Neuronal stem cell (in vitro differentiated cells): ENCODE results near the gene LPAR5.
A peak's percentile ranks its signal among the peaks of the same experiment; 100 is the strongest.

Source experiments
- DNase-seq: peaks from one replicate; pipeline ENCODE4 v3.0.0-alpha.2; 2013; ENCODE audit warnings: low spot score
- H2AFZ ChIP-seq: one replicate; pipeline ENCODE4 v1.6.1; 2013; ENCODE audit warnings: mild to moderate bottlenecking, low read length, inconsistent platforms
- H2AK5ac ChIP-seq: 2 replicates; pipeline ENCODE4 v1.6.1; 2013; ENCODE audit warnings: low read depth, mild to moderate bottlenecking, inconsistent platforms, low read length, moderate library complexity, mixed read lengths
- H2BK120ac ChIP-seq: 2 replicates; pipeline ENCODE4 v1.6.1; 2013; ENCODE audit warnings: low read depth, mild to moderate bottlenecking, inconsistent platforms, low read length, moderate library complexity, mixed read lengths
- H2BK12ac ChIP-seq: one replicate; pipeline ENCODE4 v1.6.1; 2013; ENCODE audit warnings: low read length, inconsistent platforms
- H2BK15ac ChIP-seq: 2 replicates; pipeline ENCODE4 v1.6.1; 2013; ENCODE audit warnings: mild to moderate bottlenecking, low read length, inconsistent platforms, mixed read lengths
- H2BK5ac ChIP-seq: one replicate; pipeline ENCODE4 v1.6.1; 2013; ENCODE audit warnings: inconsistent platforms, mild to moderate bottlenecking, low read length, moderate library complexity
- H3K14ac ChIP-seq: one replicate; pipeline ENCODE4 v1.6.1; 2013; ENCODE audit warnings: low read length, inconsistent platforms
- H3K18ac ChIP-seq: 2 replicates; pipeline ENCODE4 v1.6.1; 2013; ENCODE audit warnings: low read length, inconsistent platforms
- H3K23ac ChIP-seq: 2 replicates; pipeline ENCODE4 v1.6.1; 2013; ENCODE audit warnings: low read depth, mild to moderate bottlenecking, mixed read lengths, low read length, inconsistent platforms; ENCODE audit not compliant: poor library complexity
- H3K27ac ChIP-seq: replicated peaks from 3 replicates; pipeline ENCODE4 v1.5.1; 2013; ENCODE audit warnings: low read length, inconsistent platforms
- H3K27me3 ChIP-seq, 3 experiments: 2 replicates each; pipeline ENCODE4 v1.6.1; 2013; ENCODE audit warnings: low read length in 3 of 3, mild to moderate bottlenecking in 2 of 3, inconsistent platforms in 1 of 3, low read depth in 1 of 3, mixed read lengths in 1 of 3, moderate library complexity in 1 of 3; ENCODE audit not compliant: control insufficient read depth in 3 of 3, insufficient read depth in 3 of 3
- H3K36me3 ChIP-seq, 2 donors: replicated peaks in 1 of 2; 2 replicates each; pipeline ENCODE4 v1.6.1; 2013; ENCODE audit warnings: low read length in 2 of 2; ENCODE audit not compliant: control insufficient read depth in 2 of 2, insufficient read depth in 2 of 2
- H3K4ac ChIP-seq: 2 replicates; pipeline ENCODE4 v1.6.1; 2013; ENCODE audit warnings: inconsistent platforms, mild to moderate bottlenecking, low read length, moderate library complexity
- H3K4me1 ChIP-seq, 2 donors: 1 replicate in 1 of 2; 2 replicates in 1 of 2; pipeline ENCODE4 v1.6.1; 2013; ENCODE audit warnings: low read length in 2 of 2, low read depth in 1 of 2; ENCODE audit not compliant: control insufficient read depth in 2 of 2, insufficient read depth in 1 of 2
- H3K4me2 ChIP-seq: one replicate; pipeline ENCODE4 v1.6.1; 2013; ENCODE audit warnings: mild to moderate bottlenecking, low read length, inconsistent platforms; ENCODE audit not compliant: insufficient read depth, poor library complexity, severe bottlenecking
- H3K4me3 ChIP-seq, 2 donors: 2 replicates each; pipeline ENCODE4 v1.5.1; 2013; ENCODE audit warnings: low read length in 2 of 2, mild to moderate bottlenecking in 2 of 2, inconsistent platforms in 1 of 2, moderate library complexity in 1 of 2
- H3K79me1 ChIP-seq: one replicate; pipeline ENCODE4 v1.6.1; 2013; ENCODE audit warnings: low read depth, mild to moderate bottlenecking, inconsistent platforms, low read length, moderate library complexity
- H3K9ac ChIP-seq: one replicate; pipeline ENCODE4 v1.6.1; 2013; ENCODE audit warnings: mild to moderate bottlenecking, low read depth, low read length, inconsistent platforms; ENCODE audit not compliant: poor library complexity
- H3K9me3 ChIP-seq, 2 donors: replicated peaks in 1 of 2; 2 replicates each; pipeline versions ENCODE3 to v1.6.1; 2013; ENCODE audit warnings: low read length in 2 of 2, mild to moderate bottlenecking in 2 of 2, inconsistent platforms in 1 of 2, low read depth in 1 of 2, mixed read lengths in 1 of 2, moderate library complexity in 1 of 2; ENCODE audit not compliant: control insufficient read depth in 2 of 2, insufficient read depth in 1 of 2
- H4K8ac ChIP-seq: one replicate; pipeline ENCODE4 v1.6.1; 2013; ENCODE audit warnings: low read depth, mild to moderate bottlenecking, inconsistent platforms, low read length, moderate library complexity
- H4K91ac ChIP-seq: one replicate; pipeline ENCODE4 v1.6.1; 2013; ENCODE audit warnings: low read length, low read depth, mild to moderate bottlenecking, inconsistent platforms; ENCODE audit not compliant: poor library complexity
- WGBS, 2 donors: extraction: QIAGEN DNeasy Blood & Tissue Kit; methylation state at CpG; one replicate each; pipeline ENCODE4 v1.1.7; 2013; ENCODE audit warnings: missing lambda C conversion rate in 2 of 2, mixed read lengths in 1 of 2; ENCODE audit not compliant: insufficient read length in 2 of 2, insufficient replicate concordance in 1 of 2; ENCODE audit errors: extremely low coverage in 2 of 2; 5-methylcytosine and 5-hydroxymethylcytosine counted together

Gene LPAR5

DNA sequence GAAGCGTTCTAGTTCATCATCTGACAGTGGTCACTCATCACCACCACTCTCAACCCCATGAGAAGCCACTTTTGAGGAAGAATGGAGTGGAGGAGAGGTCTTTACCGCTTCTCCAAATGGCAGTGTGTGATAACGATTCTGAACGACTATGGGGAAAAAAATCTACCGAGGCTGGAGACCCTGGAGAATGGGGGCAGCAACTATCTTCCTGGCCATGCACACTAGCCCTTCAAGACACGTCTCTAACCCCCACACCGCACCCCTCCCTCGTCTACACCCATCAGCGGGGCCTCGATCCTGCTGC is 26.8 kb upstream of the LPAR5 start:
- Histone ChIP-seq H2AK5ac (peak overlapping the region; percentile 3), H2AFZ (peak overlapping the region; percentile 71), H3K27ac (no peak overlapping the region), H3K9ac (peak overlapping the region; percentile 82), H2BK5ac (peak overlapping the region; percentile 92), H2BK15ac (no peak overlapping the region), H3K4ac (no peak overlapping the region), H3K36me3 (peaks cover 8 to 36% of the 10 kb centered on the region in 2 donors), H2BK12ac (no peak overlapping the region), H3K4me3 (peak overlapping the region; percentile 74 to 94), H3K9me3 (no peaks in the 10 kb centered on the region), H2BK120ac (no peak overlapping the region), H3K27me3 (no peaks in the 10 kb centered on the region), H3K23ac (no peak overlapping the region), H3K4me1 (peaks cover 0 to 5% of the 10 kb centered on the region in 2 donors), H3K14ac (no peak overlapping the region), H3K18ac (peak overlapping the region; percentile 94), H4K91ac (no peak overlapping the region), H3K79me1 (peaks cover 13% of the 10 kb centered on the region), H4K8ac (no peak overlapping the region), H3K4me2 (peak overlapping the region; percentile 79)
- WGBS, 2 donors = no CpG with 5 or more reads among the region's 10 CpGs
- no peak for DNase-seq

GRCh38 chr12:6653987-6654386 is 18.2 kb upstream of the LPAR5 start:
- H2AFZ ChIP-seq = no peak overlapping the region
- no peak overlapping the region for H2BK5ac ChIP-seq
- H3K23ac ChIP-seq = no peak overlapping the region
- no peak overlapping the region for H2BK15ac ChIP-seq
- no peak overlapping the region for H3K18ac ChIP-seq
- no peak overlapping the region for H3K4me2 ChIP-seq
- no peak overlapping the region for H3K4ac ChIP-seq
- no peak for DNase-seq
- H3K79me1 ChIP-seq = peaks cover 2% of the 10 kb centered on the region
- H3K4me3 ChIP-seq = no peak overlapping the region
- H3K27me3 ChIP-seq = no peaks in the 10 kb centered on the region
- H3K4me1 ChIP-seq = no peaks in the 10 kb centered on the region
- peaks cover 29 to 85% of the 10 kb centered on the region in 2 donors for H3K36me3 ChIP-seq
- no peak overlapping the region for H3K27ac ChIP-seq
- H2BK12ac ChIP-seq = no peak overlapping the region
- no peak overlapping the region for H4K8ac ChIP-seq
- peaks cover 0 to 1% of the 10 kb centered on the region in 2 donors for H3K9me3 ChIP-seq
- H3K9ac ChIP-seq = no peak overlapping the region
- no peak overlapping the region for H3K14ac ChIP-seq
- no peak overlapping the region for H2BK120ac ChIP-seq
- H4K91ac ChIP-seq = no peak overlapping the region
- H2AK5ac ChIP-seq = no peak overlapping the region
- no CpG with 5 or more reads among the region's 5 CpGs for WGBS, 2 donors

GRCh38 chr12:6653342-6653741 is 17.6 kb upstream of the LPAR5 start:
- Histone ChIP-seq H3K4me1 (no peaks in the 10 kb centered on the region), H4K8ac (no peak overlapping the region), H3K14ac (no peak overlapping the region), H4K91ac (no peak overlapping the region), H2BK5ac (no peak overlapping the region), H2AK5ac (no peak overlapping the region), H3K4ac (no peak overlapping the region), H2BK120ac (no peak overlapping the region), H3K4me2 (no peak overlapping the region), H3K23ac (no peak overlapping the region), H3K36me3 (peaks cover 29 to 84% of the 10 kb centered on the region in 2 donors), H2AFZ (no peak overlapping the region), H3K9ac (no peak overlapping the region), H2BK15ac (no peak overlapping the region), H3K4me3 (no peak overlapping the region), H3K18ac (no peak overlapping the region), H3K27ac (no peak overlapping the region), H3K79me1 (no peaks in the 10 kb centered on the region), H2BK12ac (no peak overlapping the region), H3K9me3 (peaks cover under 1 to 1% of the 10 kb centered on the region in 2 donors), H3K27me3 (no peaks in the 10 kb centered on the region)
- no peak for DNase-seq
- no CpG with 5 or more reads among the region's 1 CpG for WGBS, 2 donors

DNA sequence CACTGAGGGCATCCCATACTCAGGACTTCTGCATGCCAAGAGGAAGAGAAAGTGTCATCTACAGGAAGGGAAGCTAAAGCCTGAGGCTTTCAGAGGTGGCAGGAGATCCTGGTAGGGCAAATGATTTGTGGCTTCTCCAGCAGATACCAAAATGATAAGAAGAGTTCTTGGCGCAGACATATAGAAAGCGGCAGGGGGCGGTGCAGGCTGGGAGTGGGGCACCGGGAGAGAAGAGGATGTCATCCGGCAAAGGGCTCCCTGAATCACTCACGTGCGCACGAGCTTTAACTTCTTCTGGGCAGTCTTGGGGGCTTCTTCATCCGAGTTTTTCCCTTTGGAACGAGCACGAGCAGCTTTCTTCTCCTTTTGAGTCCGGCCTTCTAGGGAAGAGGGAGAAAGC is 16.6 kb upstream of the LPAR5 start:
- Histone ChIP-seq H3K79me1 (no peaks in the 10 kb centered on the region), H3K18ac (no peak overlapping the region), H3K23ac (no peak overlapping the region), H4K8ac (no peak overlapping the region), H3K4me3 (no peak overlapping the region), H2AK5ac (no peak overlapping the region), H4K91ac (no peak overlapping the region), H3K14ac (no peak overlapping the region), H3K4me1 (no peaks in the 10 kb centered on the region), H2BK120ac (no peak overlapping the region), H3K9me3 (peaks cover 1 to 6% of the 10 kb centered on the region in 2 donors), H2AFZ (no peak overlapping the region), H3K4me2 (no peak overlapping the region), H2BK5ac (no peak overlapping the region), H3K4ac (no peak overlapping the region), H3K27ac (no peak overlapping the region), H2BK15ac (no peak overlapping the region), H3K27me3 (no peaks in the 10 kb centered on the region), H3K9ac (no peak overlapping the region), H3K36me3 (peaks cover 31 to 85% of the 10 kb centered on the region in 2 donors), H2BK12ac (no peak overlapping the region)
- no CpG with 5 or more reads among the region's 12 CpGs for WGBS, 2 donors
- DNase-seq = no peak
